MG63 (cell line): ENCODE results near the gene CAD. TPM values are rescaled to one million over a fixed set of nuclear protein-coding genes. Genes with fewer than 3 reads are reported as not detected.

ENCODE experiments used
- DNase-seq: peaks from one replicate; pipeline ENCODE4 v3.0.0-alpha.2; 2020
- H3K27me3 ChIP-seq: fragments of 250-450 bp; sonication (Bioruptor Pico); 2 replicates; pipeline ENCODE4 v1.5.1; 2020; ENCODE audit warnings: mild to moderate bottlenecking, moderate library complexity
- H3K36me3 ChIP-seq: fragments of 250-450 bp; sonication (Bioruptor Pico); 2 replicates; pipeline ENCODE4 v1.5.1; 2020; ENCODE audit warnings: mild to moderate bottlenecking, moderate library complexity
- H3K4me3 ChIP-seq: fragments of 250-450 bp; sonication (Bioruptor Pico); 2 replicates; pipeline ENCODE4 v1.5.1; 2020; ENCODE audit warnings: mild to moderate bottlenecking, moderate library complexity
- H3K9me3 ChIP-seq: fragments of 250-450 bp; sonication (Bioruptor Pico); 2 replicates; pipeline ENCODE4 v1.5.1; 2020; ENCODE audit warnings: mild to moderate bottlenecking, moderate library complexity
- total RNA-seq: library from RNA; depleted of rRNA; stranded (reverse); fragments of >200 nt; shearing (Covaris generic); gene quantifications from 2 replicates; pipeline ENCODE4 v1.2.3, GENCODE V29; 2014; ENCODE audit warnings: low replicate concordance

CAD gene
- total RNA-seq, 1 experiment from 2014 or later, result 38.9 TPM

DNA sequence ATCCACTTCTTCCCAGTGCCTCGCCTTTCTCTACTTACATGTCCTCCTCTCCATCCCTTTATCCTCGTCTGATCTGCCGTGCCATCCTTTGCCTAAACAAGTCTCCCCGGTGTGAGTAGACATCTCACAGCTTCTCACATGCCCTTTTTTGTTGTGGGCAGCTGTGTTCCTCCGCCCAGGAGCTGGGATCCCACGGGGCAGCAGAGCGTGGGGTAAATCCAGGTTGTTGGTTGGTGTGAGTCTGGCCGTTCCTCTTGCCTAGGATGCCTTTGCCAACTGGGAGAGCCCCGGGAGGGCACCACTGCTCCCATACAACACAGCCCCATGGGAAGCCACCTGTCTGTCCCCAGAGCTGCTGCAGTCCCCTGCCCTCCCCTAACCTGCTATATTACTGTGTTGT, 23.2 kb downstream of the CAD start:
- peaks cover 66% of the 10 kb centered on the region for H3K36me3 ChIP-seq
- H3K4me3 ChIP-seq, result no peak overlapping the region
- H3K27me3 ChIP-seq, result no peaks in the 10 kb centered on the region
- no peak for DNase-seq
- H3K9me3 ChIP-seq, result no peaks in the 10 kb centered on the region

DNA sequence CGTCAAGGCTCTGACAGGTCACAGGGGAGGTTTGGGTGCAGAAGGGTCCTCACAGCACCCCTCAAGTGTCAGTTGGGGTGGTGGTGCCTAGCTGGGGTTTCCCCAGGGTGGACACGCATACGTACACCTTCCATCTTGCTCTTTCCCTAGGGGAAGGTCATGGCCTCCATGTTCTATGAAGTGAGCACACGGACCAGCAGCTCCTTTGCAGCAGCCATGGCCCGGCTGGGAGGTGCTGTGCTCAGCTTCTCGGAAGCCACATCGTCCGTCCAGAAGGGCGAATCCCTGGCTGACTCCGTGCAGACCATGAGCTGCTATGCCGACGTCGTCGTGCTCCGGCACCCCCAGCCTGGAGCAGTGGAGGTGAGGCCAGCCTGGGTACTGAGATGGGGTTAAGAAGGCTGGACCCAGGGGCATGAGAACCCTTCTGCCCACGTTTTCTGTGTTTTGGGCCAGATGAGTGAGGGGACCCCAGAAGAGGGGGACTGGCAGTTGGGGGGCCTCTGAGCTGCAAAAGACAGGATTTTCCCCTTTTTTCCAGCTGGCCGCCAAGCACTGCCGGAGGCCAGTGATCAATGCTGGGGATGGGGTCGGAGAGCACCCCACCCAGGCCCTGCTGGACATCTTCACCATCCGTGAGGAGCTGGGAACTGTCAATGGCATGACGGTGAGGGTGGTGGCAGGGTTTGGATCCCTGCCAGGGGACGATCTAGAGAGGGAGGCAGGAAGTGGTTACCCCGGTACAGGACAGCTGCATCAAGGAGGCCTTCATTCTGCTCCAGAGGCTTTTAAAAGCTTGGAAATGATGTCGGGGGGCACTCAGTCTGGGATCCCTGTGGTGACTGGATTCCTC, 24.8 kb downstream of the CAD start:
- Histone ChIP-seq H3K4me3 (no peak overlapping the region), H3K36me3 (peaks cover 53% of the 10 kb centered on the region), H3K27me3 (no peaks in the 10 kb centered on the region), H3K9me3 (no peaks in the 10 kb centered on the region)
- no peak for DNase-seq

DNA sequence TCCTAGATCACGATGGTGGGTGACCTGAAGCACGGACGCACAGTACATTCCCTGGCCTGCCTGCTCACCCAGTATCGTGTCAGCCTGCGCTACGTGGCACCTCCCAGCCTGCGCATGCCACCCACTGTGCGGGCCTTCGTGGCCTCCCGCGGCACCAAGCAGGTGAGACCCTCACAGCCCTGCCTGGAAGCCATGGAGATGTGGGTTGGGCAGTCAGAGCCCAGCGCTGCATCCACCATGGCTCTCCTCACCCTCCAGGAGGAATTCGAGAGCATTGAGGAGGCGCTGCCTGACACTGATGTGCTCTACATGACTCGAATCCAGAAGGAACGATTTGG, 25.4 kb downstream of the CAD start:
- Histone ChIP-seq H3K27me3 (no peaks in the 10 kb centered on the region), H3K9me3 (no peaks in the 10 kb centered on the region), H3K4me3 (no peak overlapping the region), H3K36me3 (peaks cover 47% of the 10 kb centered on the region)
- DNase-seq, result no peak

DNA sequence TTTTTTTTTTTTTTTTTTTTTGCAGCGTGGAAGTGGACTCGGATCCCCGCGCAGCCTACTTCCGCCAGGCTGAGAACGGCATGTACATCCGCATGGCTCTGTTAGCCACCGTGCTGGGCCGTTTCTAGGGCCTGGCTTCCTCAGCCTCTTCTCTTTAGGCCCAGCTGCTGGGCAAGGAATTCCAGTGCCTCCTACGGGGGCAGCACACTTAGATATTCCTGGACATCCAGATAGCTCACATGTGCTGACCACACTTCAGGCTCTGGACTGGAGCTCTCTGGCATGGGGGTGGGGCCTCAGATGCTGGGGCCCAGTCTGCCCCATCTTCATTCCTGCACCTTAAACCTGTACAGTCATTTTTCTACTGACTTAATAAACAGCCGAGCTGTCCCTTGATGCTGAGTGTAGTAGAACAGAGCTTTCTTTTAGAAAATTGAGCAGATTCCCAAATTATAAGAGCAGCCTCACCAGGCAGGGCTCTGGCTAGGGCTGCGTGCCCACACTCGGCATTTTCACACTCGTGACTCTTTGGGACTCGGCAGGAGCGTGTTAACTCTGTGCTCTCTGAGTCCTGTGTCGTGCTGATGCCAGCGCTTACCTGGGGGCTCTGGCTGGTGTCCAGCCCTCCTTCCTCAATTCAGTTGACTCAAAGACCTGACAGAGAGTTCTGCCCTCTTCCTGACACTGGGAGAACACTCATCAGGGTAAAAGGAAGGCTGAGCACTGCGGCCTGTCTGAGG, 26.4 kb downstream of the CAD start:
- no peak overlapping the region for H3K4me3 ChIP-seq
- no peaks in the 10 kb centered on the region for H3K27me3 ChIP-seq
- H3K9me3 ChIP-seq, result no peaks in the 10 kb centered on the region
- H3K36me3 ChIP-seq, result peaks cover 37% of the 10 kb centered on the region
- no peak for DNase-seq

DNA sequence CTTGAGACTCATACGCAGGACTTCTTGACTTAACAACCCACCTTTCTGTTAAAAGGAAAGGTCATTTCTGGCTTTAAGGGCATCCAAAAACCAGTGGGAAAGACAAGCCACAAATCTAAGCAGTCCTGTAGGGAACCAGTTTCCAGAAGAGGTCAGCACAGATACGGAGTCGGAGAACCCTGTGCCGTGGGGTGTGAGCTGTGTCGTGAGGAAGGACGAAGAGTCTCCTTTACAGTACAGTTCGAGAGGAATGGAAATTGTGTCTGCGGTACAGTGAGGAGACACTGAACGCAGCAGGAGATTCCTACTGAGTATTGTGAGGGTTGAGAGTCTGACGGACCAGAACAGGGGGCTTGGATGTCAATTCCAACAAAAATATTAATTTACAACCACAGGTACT, 27.9 kb downstream of the CAD start:
- H3K4me3 ChIP-seq, result no peak overlapping the region
- DNase-seq, result no peak
- no peaks in the 10 kb centered on the region for H3K9me3 ChIP-seq
- no peaks in the 10 kb centered on the region for H3K27me3 ChIP-seq
- H3K36me3 ChIP-seq, result peaks cover 28% of the 10 kb centered on the region

DNA sequence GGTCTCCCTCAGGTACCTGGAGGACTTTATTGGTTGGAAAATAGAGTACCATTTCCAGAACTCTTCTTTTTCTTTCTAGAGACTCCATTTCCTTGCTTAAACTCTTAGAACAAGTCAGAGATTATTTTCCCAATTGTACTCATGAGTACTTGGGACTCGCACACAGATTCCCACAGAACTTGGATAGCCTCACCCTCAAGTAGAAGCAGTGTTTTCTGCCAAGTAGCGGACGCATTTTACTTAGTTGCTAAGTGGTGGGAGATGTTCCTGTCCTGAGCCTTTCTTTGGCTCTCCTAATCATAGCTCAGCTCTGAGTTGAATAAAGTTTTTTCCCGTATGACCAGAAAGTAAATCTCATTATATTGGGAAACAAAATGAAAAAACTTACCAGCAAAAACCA, 28.5 kb downstream of the CAD start:
- Histone ChIP-seq H3K27me3 (no peaks in the 10 kb centered on the region), H3K9me3 (no peaks in the 10 kb centered on the region), H3K4me3 (no peak overlapping the region), H3K36me3 (peaks cover 28% of the 10 kb centered on the region)
- no peak for DNase-seq

DNA sequence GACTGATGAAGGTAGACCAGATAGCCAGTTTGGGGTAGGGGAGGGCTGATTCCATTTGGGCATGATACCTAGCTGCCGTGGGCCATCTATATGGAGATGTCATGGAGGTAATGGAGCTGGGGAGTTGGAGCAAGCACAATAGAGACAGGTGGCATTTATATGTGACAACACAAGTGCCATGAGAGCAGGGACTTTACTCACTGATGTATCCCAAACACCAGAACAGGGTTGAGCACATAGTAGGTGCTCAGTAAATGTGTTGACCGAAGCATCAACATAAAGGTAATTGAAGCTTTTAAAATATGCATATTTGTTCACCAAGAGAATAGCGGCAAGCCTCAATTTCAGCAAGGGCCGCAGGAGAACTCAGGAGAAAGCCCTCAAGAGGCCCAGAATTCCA, 30.7 kb downstream of the CAD start:
- H3K36me3 ChIP-seq, result peaks cover 8% of the 10 kb centered on the region
- H3K4me3 ChIP-seq, result no peak overlapping the region
- no peaks in the 10 kb centered on the region for H3K9me3 ChIP-seq
- DNase-seq, result no peak
- no peaks in the 10 kb centered on the region for H3K27me3 ChIP-seq

DNA sequence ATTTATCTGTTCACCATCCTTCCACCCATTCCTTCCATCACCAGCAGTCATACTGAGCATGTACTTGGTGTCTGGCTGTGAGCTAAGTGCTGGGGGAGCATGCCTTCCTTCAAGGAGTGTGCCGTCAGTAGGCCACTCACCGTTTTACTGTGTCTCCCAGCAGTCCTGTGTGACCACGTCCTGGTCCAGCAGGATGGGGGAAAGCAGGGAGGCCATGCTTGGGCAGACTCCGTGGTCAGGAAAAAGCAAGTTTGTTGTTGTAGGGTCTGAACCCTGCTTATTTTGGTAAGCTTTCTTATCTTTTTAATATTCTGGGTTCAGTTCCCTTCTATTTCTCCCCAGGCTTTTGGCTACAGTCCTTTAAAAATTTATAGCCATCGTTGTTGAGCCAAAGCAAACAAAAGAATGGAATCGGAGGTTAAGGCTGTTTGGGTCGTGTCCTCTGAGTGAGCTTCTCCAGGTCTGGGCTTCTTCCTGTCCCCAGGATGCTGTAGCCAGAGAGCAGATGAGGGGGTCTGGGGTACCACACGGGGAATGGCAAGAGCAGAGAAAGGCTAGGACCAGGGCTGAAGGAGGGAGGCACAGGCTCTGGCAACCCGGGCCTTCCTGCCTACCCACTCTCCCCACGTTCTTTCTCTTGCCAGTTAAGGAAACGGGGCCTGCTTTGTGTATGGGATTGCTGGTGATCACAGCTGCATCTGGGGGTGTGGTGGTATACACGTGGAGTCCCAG, 32.2 kb downstream of the CAD start:
- Histone ChIP-seq H3K9me3 (no peaks in the 10 kb centered on the region), H3K27me3 (no peaks in the 10 kb centered on the region), H3K36me3 (peaks cover 1% of the 10 kb centered on the region), H3K4me3 (no peak overlapping the region)
- DNase-seq, result no peak

DNA sequence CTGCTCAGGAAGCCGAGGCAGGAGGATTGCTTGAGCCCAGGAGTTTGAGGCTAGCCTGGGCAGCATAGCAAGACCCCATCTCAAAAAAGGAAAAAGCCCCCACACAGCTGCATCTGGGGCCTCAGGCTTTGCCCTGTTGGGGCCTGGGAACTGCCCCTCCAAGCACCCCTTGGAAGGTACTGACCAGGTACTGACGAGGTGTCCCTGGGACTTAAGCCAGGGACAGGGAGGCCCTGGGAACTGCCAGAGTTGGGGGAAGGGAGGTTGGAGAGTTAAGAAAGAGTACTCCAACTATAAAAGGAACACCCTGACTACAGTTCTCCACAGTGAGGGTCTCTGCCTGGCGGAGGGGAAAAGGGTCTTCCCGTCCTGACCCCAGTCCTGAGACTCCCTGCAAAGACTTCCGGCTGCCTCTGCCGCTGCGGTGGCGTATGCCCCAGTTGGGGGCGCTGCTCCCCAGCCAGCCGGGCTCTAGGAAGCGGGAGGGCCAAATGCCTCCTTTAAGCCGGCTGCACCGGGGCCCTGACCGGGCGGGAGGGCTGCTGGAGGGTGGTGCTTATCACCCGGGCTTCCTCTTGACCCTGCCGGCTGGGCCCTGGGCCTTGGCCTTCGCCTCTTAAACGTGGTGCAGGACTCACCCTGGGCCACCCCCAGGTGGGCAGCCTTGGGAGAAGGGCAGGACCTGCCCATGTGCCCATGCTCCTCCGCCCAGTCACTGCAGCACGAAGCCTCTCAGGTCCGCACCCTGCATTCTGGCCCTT, 32.9 kb downstream of the CAD start:
- H3K4me3 ChIP-seq, result no peak overlapping the region
- DNase-seq, result no peak
- H3K27me3 ChIP-seq, result no peaks in the 10 kb centered on the region
- H3K36me3 ChIP-seq, result no peaks in the 10 kb centered on the region
- H3K9me3 ChIP-seq, result no peaks in the 10 kb centered on the region

DNA sequence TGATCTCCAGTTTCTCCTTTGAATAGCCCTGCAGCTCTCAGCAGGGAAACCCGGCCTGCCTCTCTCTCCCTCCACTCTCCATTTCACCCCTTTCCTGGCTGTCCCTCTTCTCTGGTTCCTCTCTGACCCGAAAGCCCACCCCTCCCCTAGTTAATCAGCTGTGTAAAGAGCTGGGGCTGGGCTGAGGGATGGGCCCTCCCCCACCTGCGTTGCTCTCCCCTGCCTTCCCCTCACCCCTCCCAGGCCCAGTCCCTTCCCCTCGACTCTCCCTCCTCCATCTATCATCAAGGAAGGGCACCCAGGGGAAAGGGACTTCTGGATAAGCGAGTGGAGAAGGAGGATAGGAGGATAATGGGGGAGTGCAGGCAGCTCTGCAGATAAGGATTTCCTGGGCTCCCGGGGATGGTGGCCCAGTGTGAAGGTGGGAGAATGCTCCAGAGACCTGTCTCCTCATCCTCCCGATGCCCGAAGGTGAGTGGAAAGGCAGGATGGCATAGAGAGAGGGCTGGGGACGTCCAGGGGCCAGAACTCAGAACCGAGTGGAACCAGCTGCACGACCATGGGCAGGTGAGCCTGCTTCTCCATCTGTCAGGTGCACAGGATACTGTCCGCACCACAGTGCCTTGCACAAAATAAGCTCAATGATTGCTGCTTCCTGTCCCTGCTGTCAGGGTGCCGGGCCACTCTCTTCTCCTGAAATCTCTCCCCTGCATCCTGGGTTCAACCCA, 33.6 kb downstream of the CAD start:
- Histone ChIP-seq H3K4me3 (no peak overlapping the region), H3K36me3 (no peaks in the 10 kb centered on the region), H3K9me3 (no peaks in the 10 kb centered on the region), H3K27me3 (no peaks in the 10 kb centered on the region)
- no peak for DNase-seq

DNA sequence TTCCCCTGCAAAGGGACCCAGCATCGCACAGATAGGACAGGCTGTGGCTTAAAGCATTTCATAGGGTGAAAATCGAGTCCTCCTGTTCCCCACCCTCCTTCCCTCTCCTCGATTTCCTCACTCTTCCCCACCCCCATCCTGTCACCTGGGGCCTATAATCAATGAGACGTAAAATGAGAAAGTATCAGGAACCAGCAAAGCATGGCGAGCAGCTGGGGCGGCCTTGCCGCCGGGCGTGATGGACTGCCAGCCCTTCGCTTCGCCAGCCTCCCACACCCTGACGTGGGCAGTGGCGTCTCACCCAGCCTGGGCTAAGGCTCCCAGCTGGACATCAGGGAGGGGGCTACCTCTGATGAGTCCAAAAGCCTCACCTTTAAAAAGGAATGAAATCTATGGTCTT, 34.6 kb downstream of the CAD start:
- no peak overlapping the region for H3K4me3 ChIP-seq
- H3K27me3 ChIP-seq, result no peaks in the 10 kb centered on the region
- no peak for DNase-seq
- H3K36me3 ChIP-seq, result no peaks in the 10 kb centered on the region
- H3K9me3 ChIP-seq, result no peaks in the 10 kb centered on the region

DNA sequence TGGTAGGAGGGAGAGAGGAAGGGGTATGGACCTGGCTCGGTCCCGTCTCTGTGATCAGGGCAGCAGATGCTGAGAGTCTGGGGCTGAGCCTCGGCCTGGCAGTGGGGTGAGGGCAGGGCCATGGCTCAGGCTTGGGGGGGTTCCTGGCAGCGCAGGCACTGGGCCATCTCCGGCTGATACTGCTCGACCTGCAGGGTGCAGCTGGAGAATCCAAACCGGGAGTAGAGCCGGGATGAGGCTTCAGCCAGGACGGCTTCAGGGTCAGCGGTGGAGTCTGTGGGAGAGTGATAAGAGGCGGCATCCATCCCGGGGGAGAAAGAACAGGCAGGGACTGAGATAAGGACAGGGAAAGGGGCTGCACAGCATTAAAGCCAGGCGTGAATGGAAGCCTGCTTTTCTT, 38.0 kb downstream of the CAD start:
- Histone ChIP-seq H3K4me3 (no peak overlapping the region), H3K36me3 (no peaks in the 10 kb centered on the region)
- DNase-seq, result no peak

DNA sequence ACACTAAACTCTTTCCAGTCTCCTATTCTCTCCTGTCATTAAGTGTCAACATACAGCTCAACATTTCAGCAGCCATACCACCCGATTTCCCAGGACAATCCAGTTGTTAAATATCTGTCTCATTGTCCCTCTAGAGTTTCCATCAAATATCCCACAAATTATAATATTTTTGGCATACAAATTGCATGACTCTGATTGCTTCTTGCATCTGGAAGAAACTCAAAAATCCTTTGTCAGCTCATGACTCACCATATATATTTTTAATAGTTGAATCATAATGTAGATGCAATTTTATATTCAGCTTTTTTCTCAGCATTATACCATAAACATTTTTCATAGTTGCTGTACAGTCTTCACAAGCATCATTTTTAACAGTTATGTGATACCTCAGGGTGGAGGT, 38.5 kb downstream of the CAD start:
- Histone ChIP-seq H3K27me3 (no peaks in the 10 kb centered on the region), H3K9me3 (no peaks in the 10 kb centered on the region), H3K4me3 (no peak overlapping the region), H3K36me3 (no peaks in the 10 kb centered on the region)
- no peak for DNase-seq

More for the DNA sequence above, 38.0 kb downstream of the CAD start:
- H3K9me3 ChIP-seq, result no peaks in the 10 kb centered on the region
- H3K27me3 ChIP-seq, result no peaks in the 10 kb centered on the region

DNA sequence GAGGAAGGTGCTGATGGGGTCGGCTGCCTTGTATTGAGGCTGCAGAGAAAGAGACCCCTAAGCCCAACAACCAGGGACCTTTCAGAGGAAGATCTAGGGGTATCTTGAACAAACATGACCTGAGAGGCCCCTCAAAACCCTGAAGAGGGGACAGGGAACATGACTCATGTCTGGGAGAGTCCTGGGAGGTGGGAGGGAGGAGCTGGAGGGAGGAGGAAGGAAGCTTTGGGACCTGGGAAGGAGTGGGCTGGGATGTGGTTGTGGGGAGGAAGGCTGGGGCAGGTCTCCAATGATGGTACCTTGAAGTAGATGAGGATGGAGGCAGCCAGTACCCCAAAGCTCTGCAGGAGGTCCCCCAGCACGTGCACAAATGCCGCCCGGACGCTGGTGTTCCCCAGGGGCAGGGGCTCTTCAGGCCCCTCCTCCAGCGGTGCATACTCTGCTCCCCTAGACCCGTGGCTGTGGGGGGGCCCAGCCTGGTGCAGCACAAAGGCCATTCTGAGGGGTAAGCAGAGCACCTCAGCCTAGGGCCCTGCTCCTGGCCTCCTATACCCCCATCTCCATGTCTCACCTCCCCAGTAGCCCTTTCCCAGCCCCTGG, 39.8 kb downstream of the CAD start:
- DNase-seq, result no peak
- Histone ChIP-seq H3K27me3 (peaks cover 10% of the 10 kb centered on the region), H3K4me3 (no peak overlapping the region), H3K36me3 (no peaks in the 10 kb centered on the region), H3K9me3 (no peaks in the 10 kb centered on the region)

DNA sequence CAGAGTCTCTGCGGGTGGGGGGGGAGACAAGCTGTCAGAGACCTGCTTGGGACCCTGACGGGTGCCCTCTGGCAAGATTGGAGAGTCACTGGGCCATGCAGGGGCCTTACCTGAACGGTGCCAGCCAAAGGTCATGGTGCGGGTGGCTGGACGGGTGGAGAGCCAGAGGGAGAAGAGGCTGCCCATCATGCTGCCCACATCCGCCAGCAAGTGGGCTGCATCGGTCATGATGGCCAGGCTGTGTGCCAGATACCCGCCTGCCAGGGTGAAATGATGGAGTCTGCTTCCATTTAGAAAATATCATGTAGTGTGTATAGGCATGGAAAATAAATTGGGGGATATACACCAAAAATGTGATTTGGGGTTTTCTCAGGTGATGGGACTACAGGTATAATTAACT, 40.9 kb downstream of the CAD start:
- H3K27me3 ChIP-seq, result peaks cover 18% of the 10 kb centered on the region
- no peak overlapping the region for H3K4me3 ChIP-seq
- H3K9me3 ChIP-seq, result no peaks in the 10 kb centered on the region
- DNase-seq, result no peak
- no peaks in the 10 kb centered on the region for H3K36me3 ChIP-seq
